Ishikawa (cell line): ENCODE measurements around the gene NEIL3.

Experiments used
- CEBPB ChIP-seq: IDR thresholded peaks from 2 replicates; pipeline ENCODE4 v1.6.1; 2012
- CREB1 ChIP-seq: IDR thresholded peaks from 2 replicates; pipeline ENCODE4 v1.6.1; 2012; ENCODE audit warnings: low read depth
- EGR1 ChIP-seq: IDR thresholded peaks from 2 replicates; pipeline ENCODE4 v1.6.1; 2012
- EP300 ChIP-seq: IDR thresholded peaks from 2 replicates; pipeline ENCODE4 v1.6.1; 2012; ENCODE audit warnings: borderline replicate concordance
- FOXM1 ChIP-seq: IDR thresholded peaks from 2 replicates; pipeline ENCODE4 v1.6.1; 2012; ENCODE audit warnings: low read depth, borderline replicate concordance
- MAX ChIP-seq: IDR thresholded peaks from 2 replicates; pipeline ENCODE4 v1.6.1; 2012
- NFIC ChIP-seq: IDR thresholded peaks from 2 replicates; pipeline ENCODE4 v1.6.1; 2012
- RAD21 ChIP-seq: IDR thresholded peaks from 2 replicates; pipeline ENCODE4 v1.6.1; 2012; ENCODE audit warnings: low read depth
- REST ChIP-seq: IDR thresholded peaks from 2 replicates; pipeline ENCODE4 v1.6.1; 2012; ENCODE audit warnings: low read depth, mild to moderate bottlenecking
- TAF1 ChIP-seq: IDR thresholded peaks from 2 replicates; pipeline ENCODE4 v1.6.1; 2012; ENCODE audit warnings: low read depth, mild to moderate bottlenecking
- TCF12 ChIP-seq: IDR thresholded peaks from 2 replicates; pipeline ENCODE4 v1.6.1; 2012; ENCODE audit warnings: low read depth
- TEAD4 ChIP-seq: IDR thresholded peaks from 2 replicates; pipeline ENCODE4 v1.6.1; 2012
- USF1 ChIP-seq: IDR thresholded peaks from 2 replicates; pipeline ENCODE4 v1.6.1; 2012
- YY1 ChIP-seq: IDR thresholded peaks from 2 replicates; pipeline ENCODE4 v1.6.1; 2012; ENCODE audit warnings: low read depth
- ZBTB7A ChIP-seq: IDR thresholded peaks from 2 replicates; pipeline ENCODE4 v1.6.1; 2012; ENCODE audit warnings: low read depth

Gene NEIL3

GRCh38 chr4:177356206-177356605 lies 46.5 kb downstream of the NEIL3 start:
- TF ChIP-seq MAX, result no peak
- TF ChIP-seq ZBTB7A, result no peak
- TF ChIP-seq REST, result no peak
- TF ChIP-seq TEAD4, result no peak
- TF ChIP-seq NFIC, result no peak
- no peak for TF ChIP-seq TCF12
- no peak for TF ChIP-seq YY1

- no peak for TF ChIP-seq NFIC
- no peak for TF ChIP-seq CREB1
- no peak for TF ChIP-seq TAF1
- TF ChIP-seq FOXM1, result no peak
- TF ChIP-seq ZBTB7A, result no peak
- TF ChIP-seq CEBPB, result no peak
- no peak for TF ChIP-seq RAD21
- TF ChIP-seq YY1, result no peak
- TF ChIP-seq TEAD4, result no peak
Observed at GRCh38 chr4:177356921-177357320, 47.2 kb downstream of the NEIL3 start.

GRCh38 chr4:177367336-177367735 lies 57.7 kb downstream of the NEIL3 start:
- TF ChIP-seq YY1 (no peak), REST (no peak), FOXM1 (no peak), RAD21 (0 out of 2 replicates have a peak, but pooled peaks have one; percentile 10), EGR1 (no peak), MAX (no peak), NFIC (no peak)

GRCh38 chr4:177369372-177369771 lies 59.7 kb downstream of the NEIL3 start:
- TF ChIP-seq USF1 (no peak), EGR1 (no peak), MAX (no peak), RAD21 (no peak), TCF12 (no peak), CREB1 (no peak)

- TF ChIP-seq TAF1 (no peak), CEBPB (no peak), FOXM1 (no peak), MAX (no peak), CREB1 (no peak), EP300 (no peak), TCF12 (no peak), TEAD4 (no peak), YY1 (no peak), EGR1 (no peak), REST (no peak), NFIC (no peak), USF1 (no peak)
Observed at GRCh38 chr4:177371461-177371860, 61.8 kb downstream of the NEIL3 start.

GRCh38 chr4:177374966-177375365 lies 65.3 kb downstream of the NEIL3 start:
- TF ChIP-seq FOXM1 (no peak), TCF12 (no peak), NFIC (no peak), CEBPB (no peak), EGR1 (no peak), MAX (no peak), USF1 (no peak), EP300 (no peak), TAF1 (no peak), CREB1 (no peak), YY1 (no peak), ZBTB7A (no peak), REST (no peak), RAD21 (no peak), TEAD4 (no peak)
